ENCODE data around the gene CDK5RAP2. TPM values are rescaled to one million over a fixed set of nuclear protein-coding genes. Genes with fewer than 3 reads are reported as not detected.
"Not testable (repeated sequence)": the region's sequence is repeated elsewhere in the genome, so short reads cannot be mapped to it uniquely, and the experiment has no call there.

Gene CDK5RAP2
- total RNA-seq, 1 experiment from 2014 or later: 65.3 TPM

DNA sequence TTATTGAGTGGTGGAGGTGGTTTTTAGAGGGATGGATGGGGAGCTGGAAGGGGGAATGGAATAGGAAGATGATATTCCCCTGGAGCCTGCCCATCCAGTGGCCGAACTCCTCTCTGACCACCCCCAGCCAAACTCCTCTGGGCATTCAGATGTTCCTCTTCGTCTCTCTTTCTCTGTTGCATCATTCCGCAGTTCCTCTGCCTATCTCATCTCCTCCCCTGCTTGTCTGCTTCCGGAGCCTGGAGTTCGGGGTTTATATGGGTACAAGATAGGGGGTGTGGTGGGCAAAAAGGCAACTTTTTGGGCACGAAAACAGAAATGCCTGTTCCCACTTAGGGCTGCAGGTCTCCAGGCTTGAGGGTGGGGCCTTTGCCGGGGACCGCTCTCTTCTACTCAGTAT lies 12.2 kb upstream of the CDK5RAP2 start:
- DNase-seq (ENCODE audit: low read depth): no peak

DNA sequence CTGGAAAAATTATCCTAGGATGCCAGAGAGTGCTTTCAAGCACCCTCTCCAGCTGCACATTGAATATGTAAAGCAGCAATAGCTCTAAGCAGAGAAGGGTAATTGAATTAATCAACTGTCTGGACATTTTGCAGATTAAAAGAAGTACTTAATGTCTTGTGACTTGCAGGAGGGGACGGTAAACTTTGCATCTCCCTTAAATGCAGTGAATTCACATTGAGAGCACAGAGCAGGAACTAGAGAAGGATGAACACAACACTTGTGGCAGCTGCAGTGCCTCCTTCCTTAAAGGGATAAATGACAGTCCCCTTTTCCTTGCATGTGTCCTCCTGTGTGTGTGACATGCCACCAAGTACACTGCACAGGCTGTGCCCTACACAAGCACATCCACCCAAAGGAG lies 7.4 kb upstream of the CDK5RAP2 start:
- no peak for DNase-seq (ENCODE audit: low read depth)

DNA sequence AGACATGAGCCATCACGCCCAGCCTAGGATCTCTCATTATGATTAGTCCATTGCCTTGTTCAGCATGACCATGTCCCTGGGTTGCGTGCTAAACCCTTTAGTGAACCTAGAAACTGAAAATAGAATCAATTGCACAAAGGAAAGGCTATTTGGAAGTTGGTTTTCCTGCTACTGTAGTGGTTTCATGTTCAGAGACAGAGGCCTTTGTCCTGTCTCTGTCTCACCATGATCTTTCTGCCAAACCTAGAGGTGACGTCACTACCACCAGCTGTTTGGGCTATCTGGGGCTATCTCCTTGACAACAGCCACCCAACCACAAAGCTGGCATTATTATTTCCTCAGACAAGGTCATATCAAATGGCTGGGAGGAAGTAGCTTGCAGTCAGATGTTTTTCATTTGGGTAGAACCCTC lies 4.0 kb upstream of the CDK5RAP2 start:
- DNase-seq (ENCODE audit: low read depth): peak; percentile 97

DNA sequence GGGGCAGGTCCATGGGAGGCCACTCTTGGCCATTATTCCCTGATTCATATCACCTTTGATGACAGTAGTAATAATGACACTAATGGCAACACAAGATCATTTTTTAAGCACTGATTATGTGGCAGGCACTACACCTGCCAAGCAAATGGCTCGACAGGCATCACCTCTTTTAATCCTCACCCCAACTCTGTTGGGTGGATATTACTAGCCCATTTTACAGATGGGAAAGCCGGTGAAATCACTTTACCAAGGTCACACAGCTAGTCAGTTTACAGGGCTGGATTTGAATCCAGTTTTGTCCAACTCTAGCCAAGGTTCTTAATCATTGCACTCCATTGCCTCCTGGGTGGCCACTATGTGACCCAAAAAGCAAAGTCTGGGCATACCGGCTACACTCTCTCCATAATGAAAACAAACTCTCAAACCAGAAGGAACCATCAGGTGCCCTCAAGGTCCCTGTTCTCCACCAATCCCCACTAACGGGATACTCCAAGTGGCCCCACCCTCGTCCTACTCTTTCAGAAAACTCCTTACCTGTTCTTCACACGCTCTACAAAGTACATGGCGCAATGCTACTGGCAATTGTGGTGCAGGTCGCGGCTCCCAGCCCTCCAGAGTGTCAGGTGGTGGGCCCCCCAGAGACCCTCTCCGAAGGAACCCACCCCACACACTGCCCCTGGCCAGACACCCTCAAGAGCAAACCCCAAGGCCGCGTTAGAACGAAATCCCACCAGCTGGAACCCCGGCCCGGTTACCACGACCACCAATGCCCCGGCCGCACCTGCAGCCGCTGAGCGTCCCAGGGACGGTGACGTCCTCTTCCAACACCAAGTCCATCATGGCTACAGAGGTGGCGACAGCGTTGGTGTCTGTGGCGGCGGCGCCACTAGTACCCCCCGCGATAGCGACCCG lies 572 bp downstream of the CDK5RAP2 start:
- DNase-seq (ENCODE audit: low read depth): peak; percentile 10

DNA sequence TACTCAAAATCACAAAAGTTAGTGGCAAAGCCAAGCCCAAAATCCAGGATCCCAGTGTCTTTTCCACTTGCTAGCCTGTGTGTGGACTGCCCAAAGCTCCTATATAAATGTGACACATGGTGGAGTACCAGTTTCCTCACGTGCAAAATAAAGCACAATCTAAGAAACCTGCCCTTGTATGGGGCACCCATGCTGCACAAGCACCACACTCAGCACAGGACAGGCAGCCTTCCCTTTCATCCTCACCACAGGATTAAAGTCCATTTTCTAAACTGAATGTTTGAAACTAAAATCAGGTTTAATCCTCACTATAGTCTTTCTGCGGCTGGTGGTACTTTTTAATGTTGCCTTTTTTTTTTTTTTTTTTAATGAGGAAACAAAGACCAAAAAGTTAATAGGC lies 5.5 kb downstream of the CDK5RAP2 start:
- DNase-seq (ENCODE audit: low read depth): no peak

DNA sequence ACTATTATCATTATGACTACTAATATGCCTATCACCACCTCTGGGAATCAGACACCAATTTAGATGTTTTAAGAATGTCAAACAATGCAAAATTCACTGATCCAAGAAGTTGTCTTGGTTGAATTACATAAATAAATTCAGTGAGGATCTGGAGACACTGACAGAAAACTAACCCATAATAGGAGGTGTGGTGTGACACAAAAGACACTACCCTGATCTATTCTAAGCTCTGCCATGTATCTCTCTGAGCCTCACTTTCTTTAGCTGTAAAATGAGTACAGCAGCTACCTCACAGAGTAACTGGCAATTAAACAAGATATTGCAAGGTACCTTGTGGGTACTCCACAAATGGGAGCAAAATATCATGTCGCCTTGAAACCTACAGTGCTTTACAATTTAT lies 7.5 kb downstream of the CDK5RAP2 start:
- DNase-seq (ENCODE audit: low read depth): no peak

DNA sequence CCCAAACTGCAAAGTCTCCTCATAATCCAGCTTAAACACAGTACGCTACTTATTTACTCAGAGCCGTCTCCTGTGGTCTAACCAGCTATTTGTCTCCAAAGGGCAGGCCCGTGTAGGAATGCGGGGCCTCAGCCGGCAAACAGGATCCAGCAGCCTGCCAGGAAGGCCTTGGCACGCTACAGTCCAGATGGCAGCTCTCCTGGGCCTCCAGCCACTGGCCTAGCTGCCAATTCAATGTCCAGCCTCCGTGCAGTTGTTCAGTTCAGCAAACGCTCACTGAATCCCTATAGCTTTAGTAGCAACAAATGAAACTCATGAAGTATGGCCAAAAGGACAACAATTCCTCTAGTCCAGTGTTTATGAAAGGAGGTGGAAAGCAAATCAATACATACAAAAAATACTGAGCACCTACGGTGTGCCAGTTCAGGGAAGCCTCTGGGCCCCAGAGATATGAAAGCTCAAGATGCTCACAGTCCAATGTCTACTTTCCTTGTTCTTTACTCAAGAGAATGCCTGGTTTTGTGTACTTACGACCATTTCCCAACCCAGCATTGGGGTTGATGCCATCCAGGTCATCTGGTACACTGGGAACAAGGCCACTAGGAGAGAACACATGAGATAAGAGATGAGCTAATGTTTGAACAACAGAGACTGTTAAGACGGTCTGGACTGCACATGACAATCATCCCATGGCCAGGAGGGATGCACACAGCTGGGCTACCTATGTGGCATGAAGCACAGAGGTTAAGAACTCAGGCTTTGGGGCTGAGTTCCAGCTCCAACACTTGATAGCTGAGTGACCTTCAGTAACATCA lies 8.3 kb downstream of the CDK5RAP2 start:
- DNase-seq (ENCODE audit: low read depth): no peak

DNA sequence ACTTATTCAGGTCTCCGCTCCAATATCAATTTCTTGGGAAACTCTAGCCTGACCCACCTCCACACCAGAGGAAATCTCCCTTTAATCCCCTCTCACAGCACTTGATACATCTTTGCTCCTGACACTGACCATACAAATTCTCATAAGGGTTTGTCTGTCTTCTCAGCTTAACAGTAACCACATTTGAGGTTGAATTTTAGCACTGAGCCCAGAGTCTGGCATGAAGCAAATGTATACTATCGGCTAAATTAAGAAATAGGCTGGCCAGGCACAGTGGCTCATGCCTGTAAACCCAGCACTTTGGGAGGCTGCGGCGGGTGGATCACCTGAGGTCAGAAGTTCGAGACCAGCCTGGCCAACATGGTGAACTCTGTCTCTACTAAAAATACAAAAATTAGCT lies 9.7 kb downstream of the CDK5RAP2 start:
- DNase-seq (ENCODE audit: low read depth): no peak

DNA sequence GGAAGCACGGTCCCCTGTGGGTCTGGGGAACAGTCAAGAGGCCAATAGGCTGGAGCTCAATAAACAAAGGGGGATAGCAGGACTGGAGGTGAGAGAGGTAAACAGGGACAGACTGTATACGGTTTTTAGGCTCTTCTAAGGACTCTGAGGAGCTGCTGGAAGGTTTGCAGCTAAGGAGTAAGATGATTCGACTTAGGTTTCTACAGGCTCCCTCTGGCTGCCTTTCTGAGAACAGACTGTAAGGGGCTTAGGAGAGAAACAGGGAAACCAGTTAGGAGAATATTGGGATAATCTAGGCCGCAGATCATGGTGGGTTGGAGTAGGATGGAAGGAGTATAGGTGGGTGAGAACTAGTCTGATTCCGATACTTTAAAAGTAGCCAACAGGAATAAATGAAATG lies 10.4 kb downstream of the CDK5RAP2 start:
- DNase-seq (ENCODE audit: low read depth): no peak

DNA sequence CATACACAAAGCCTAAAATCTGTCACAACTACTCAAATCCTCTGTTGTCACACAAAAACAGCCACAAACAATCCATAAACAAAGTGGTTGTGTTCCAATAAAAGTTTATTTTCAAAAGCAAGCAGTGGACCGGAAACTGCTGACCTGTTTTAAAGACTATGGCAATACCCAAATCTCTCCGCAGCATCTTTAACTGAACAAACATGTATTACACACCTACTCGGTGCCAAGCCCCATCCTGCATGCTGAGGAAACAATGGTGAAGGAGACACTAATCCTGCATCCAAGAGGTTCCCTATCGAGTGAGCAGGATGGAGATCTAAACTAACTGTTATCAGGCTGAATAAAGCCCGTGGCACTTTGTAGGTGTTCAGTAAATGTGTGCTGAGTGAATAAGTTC lies 11.2 kb downstream of the CDK5RAP2 start:
- no peak for DNase-seq (ENCODE audit: low read depth)

DNA sequence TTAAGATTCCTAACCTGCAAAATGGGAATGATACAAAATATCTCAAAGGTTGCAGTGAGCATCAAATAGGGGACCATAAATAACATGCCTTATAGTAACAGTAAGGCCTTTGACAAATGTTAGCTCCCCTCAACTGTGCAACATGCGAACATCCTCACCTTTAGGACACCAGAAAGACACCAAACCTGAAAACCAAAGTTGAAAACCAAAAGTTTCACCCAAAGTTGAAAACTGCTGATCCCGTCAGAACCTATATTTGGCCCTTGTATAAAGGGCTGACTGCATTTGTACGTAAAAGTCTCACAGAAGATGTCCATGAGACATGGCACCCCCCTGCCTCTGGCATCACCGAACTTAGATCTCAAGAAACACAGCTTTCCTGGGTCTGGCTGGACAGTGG lies 12.1 kb downstream of the CDK5RAP2 start:
- no peak for DNase-seq (ENCODE audit: low read depth)

DNA sequence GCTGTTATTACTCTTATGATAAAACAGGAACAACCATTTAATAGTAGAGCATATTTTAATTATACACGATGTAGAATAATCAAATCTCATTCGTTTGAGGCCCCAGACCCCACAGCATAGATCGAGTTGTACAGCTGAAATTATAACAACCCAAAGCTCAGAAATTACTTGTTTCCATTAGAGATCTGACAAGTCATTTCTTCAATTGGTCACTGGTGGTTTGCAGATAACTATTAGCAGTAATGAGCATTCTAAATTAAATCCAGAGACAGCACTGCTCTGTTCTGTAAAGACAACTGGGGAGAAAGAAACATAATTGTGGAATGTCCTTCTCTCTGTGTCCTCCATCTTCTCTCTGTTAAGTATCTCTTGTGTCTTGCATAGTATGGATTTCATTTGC lies 12.9 kb downstream of the CDK5RAP2 start:
- no peak for DNase-seq (ENCODE audit: low read depth)

DNA sequence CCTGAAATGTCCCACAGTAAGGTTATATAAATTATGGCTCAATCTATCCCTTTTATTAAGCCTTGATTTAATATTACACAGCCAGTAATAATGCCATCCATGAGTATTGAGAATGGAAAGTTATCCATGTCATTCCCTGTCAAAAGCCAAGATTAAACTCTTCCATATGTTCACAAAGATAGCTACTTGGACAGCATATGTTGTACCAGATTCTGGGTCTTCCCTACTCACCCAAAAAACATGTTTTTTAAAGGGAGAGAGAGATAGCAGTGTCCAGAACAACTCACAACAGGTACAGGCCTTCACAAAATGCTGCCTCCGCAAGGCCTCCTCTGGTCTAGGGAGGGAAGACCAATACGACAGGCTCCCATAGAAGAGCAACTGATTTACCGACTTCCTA lies 15.4 kb downstream of the CDK5RAP2 start:
- DNase-seq (ENCODE audit: low read depth): no peak

DNA sequence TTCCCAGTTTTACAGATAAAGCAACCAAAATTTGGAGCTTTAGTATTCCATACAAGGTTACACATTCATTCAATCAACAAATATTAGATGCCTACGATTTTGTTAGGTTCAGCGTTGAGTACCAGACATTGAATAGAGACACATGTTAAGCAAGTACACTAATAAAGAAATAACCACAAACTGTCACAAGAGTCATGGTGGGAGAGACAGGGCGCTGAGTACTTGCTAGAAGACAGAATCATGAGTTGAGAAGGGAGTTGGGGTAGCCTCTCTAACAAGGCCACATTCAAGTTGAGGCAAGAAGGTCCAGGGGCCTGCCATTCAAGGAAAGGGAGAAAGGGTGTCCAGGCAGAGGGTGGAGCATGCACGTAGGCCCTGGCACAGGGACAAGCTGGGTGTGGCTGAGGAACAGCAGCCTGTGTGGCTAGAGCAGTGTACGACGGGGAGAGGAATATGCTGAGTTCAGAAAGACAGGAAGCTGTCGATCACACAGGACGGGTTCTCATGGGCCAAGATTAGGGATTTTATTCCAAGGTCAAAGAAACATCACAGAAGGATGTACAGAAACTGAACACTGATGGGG lies 17.0 kb downstream of the CDK5RAP2 start:
- no peak for DNase-seq (ENCODE audit: low read depth)

DNA sequence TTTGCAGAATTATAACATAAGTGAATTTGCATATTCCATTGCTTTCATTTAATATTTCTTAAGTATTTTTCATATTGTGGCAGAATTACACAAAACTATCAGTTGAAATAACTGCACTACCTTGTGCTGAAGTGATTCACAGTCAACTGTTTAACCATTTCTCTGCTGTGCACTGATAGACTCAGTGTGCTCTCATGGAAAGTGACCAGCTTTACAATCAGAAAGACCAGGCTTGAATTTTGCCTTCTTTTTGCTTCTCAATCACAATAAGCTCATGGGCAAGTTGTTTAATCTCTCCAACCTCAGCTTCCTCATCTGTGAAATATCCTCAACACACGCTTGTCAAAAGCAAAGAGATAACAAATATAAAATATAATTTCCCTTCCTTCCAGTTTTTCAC lies 18.3 kb downstream of the CDK5RAP2 start:
- DNase-seq (ENCODE audit: low read depth): no peak

DNA sequence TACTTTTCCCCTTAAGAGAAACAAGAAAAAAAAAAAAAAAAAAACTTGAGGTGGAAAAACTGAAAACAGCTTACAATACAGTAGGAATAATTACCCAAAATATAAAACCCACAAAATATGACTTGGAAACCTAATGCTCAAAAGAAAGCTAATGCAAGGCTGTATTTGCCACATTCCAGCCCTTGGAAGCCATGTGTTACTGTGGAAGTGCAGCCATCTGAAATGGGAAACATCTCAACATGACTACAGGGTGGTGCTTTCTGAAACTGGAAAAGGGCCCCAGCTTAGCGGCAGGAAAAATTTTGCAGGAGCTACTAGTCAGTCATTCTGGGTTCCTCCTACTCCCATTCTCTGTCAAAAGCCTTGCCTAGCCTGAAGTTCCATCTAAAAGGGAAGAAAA lies 20.4 kb downstream of the CDK5RAP2 start:
- no peak for DNase-seq (ENCODE audit: low read depth)

DNA sequence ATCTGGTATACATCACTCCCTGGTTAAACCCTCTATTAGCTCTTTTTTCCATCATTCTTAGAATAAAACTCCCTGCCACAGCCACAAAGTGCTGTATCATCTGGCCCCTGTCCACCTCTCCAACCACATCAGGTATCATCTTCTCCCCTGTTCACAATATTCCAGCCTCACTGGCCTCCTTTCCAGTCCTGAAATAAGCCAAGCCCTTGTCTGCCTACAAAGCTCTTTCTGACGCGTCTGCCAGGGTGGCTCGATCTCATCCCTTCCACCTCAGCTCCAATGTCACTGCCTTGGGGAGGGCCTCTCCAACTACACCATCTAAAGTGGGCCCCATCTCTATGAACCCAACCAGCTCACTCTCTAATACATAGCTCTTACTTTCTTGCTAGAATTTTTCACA lies 21.5 kb downstream of the CDK5RAP2 start:
- DNase-seq (ENCODE audit: low read depth): no peak

DNA sequence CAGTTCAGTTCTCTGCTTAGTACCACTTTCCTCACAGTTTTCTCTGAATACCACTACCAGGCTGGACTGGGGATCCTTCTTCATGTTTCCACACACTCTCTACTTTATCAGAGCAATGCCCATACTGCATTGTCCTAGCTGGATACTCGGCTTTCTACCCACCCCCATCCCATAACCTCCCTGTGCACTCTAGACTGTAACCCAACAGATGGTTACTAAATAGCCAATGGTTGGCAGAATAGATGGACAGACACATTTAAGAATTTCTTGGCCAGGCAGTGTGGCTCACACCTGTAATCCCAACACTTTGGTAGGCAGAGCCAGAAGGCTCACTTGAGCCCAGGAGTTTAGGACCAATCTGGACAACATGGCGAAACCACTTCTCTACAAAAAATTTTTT lies 22.8 kb downstream of the CDK5RAP2 start:
- no peak for DNase-seq (ENCODE audit: low read depth)

DNA sequence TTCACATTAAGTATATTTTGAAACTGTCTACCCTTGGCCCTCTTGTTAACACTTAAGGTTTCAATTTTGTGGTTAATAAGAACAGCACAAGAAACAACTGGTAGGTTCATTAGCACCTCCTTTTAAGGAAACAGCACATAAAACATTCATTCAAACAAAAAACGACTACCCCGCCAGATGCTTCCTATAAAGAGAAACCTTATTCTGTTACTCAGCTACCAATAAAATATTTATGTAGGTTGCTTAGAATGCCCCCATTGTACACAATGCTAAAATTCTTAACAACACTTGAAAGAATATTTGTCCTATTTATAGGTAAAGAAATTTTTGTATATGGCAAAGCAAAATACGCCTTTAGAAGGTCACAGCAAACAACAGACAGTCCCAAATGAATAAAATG lies 23.2 kb downstream of the CDK5RAP2 start:
- DNase-seq (ENCODE audit: low read depth): no peak

DNA sequence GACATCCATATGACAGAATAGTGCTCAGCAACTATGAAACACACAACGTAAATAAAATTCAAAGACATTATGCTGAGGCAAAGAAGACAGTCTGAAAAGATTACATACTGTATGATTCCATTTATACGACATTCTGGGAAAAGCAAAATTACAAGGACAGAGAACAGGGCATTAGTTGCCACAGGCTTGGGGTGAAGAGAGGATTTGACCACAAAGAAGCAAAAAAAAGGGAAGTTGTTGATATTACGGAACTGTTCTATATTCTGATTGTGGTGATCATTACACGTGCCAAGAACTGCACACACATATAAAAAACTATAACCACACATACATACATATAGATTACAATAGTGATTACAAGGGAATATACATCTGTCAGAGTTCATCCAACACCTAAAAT lies 24.1 kb downstream of the CDK5RAP2 start:
- DNase-seq (ENCODE audit: low read depth): no peak

DNA sequence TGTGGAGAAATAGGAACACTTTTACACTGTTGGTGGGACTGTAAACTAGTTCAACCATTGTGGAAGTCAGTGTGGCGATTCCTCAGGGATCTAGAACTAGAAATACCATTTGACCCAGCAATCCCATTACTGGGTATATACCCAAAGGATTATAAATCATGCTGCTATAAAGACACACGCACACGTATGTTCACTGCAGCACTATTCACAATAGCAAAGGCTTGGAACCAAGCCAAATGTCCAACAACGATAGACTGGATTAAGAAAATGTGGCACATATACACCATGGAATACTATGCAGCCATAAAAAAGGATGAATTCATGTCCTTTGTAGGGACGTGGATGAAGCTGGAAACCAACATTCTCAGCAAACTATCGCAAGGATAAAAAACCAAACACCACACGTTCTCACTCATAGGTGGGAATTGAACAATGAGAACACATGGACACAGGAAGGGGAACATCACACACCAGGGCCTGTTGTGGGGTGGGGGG lies 27.7 kb downstream of the CDK5RAP2 start:
- not testable (repeated sequence) for DNase-seq (ENCODE audit: low read depth)
